Muscle of back (tissue), 11 donors: Measurements from ENCODE around the gene RPN1. TPM values are rescaled to one million over a fixed set of nuclear protein-coding genes. Genes with fewer than 3 reads are reported as not detected.
"Not testable (repeated sequence)": the region's sequence is repeated elsewhere in the genome, so short reads cannot be mapped to it uniquely, and the experiment has no call there.

Source experiments
- DNase-seq, 3 donors: peaks; one replicate each; pipeline versions ENCODE4 v3.0.0 to v3.0.0-alpha.2; 2013
- polyA plus RNA-seq, 10 donors: library from polyadenylated mRNA; unstranded; fragments of 120-200 nt; gene quantifications; one replicate each; pipeline ENCODE4 v1.2.1, GENCODE V29; 2013; ENCODE audit not compliant: insufficient read length in 10 of 10

RPN1 gene
- polyA plus RNA-seq, 10 donors: 91.4 to 140 (median 108) TPM

GRCh38 chr3:128653993-128654805 is 3.6 kb upstream of the RPN1 start:
- DNase-seq: not testable (repeated sequence)

- DNase-seq: not testable (repeated sequence)
These were observed 2.9 kb upstream of the RPN1 start for GRCh38 chr3:128653383-128653992.

GRCh38 chr3:128648940-128649663 is 1.5 kb downstream of the RPN1 start:
- peak in 1 of 3 donors; percentile 2 for DNase-seq

GRCh38 chr3:128648402-128648801 is 2.2 kb downstream of the RPN1 start:
- DNase-seq: no peak

GRCh38 chr3:128647307-128647706 is 3.3 kb downstream of the RPN1 start:
- no peak for DNase-seq

GRCh38 chr3:128634075-128634611 is 16.5 kb downstream of the RPN1 start:
- DNase-seq: no peak

- DNase-seq: no peak
These were observed 18.3 kb downstream of the RPN1 start for GRCh38 chr3:128632301-128632700.

- DNase-seq: no peak
These were observed 20.7 kb downstream of the RPN1 start for GRCh38 chr3:128629936-128630335.

GRCh38 chr3:128625409-128625945 is 25.1 kb downstream of the RPN1 start:
- no peak for DNase-seq

- no peak for DNase-seq
These were observed 26.0 kb downstream of the RPN1 start for GRCh38 chr3:128624526-128625138.

- no peak for DNase-seq
These were observed 26.8 kb downstream of the RPN1 start for GRCh38 chr3:128623762-128624176.

- DNase-seq: no peak
These were observed 28.7 kb downstream of the RPN1 start for GRCh38 chr3:128621931-128622330.

- DNase-seq: no peak
These were observed 29.4 kb downstream of the RPN1 start for GRCh38 chr3:128621234-128621633.

- DNase-seq: no peak
These were observed 30.3 kb downstream of the RPN1 start for GRCh38 chr3:128620268-128620691.

- DNase-seq: peak in 1 of 3 donors; percentile 26
These were observed 31.3 kb downstream of the RPN1 start for GRCh38 chr3:128619146-128619890.

- no peak for DNase-seq
These were observed 32.3 kb downstream of the RPN1 start for GRCh38 chr3:128618398-128618726.

GRCh38 chr3:128617557-128618397 is 32.8 kb downstream of the RPN1 start:
- DNase-seq: peak; percentile 96 to 98 (median 98)

GRCh38 chr3:128617270-128617556 is 33.4 kb downstream of the RPN1 start:
- DNase-seq: no peak

GRCh38 chr3:128616516-128617269 is 33.9 kb downstream of the RPN1 start:
- no peak for DNase-seq
